Parathyroid adenoma (tissue), 2 donors: ENCODE measurements around the gene HAL.

Experiments
- H2AFZ ChIP-seq: fragments of 300-600 bp; sonication (generic); one replicate; pipeline ENCODE4 v1.7.0; 2017; ENCODE audit warnings: antibody characterized with exemption, mild to moderate bottlenecking
- H3K27ac ChIP-seq: fragments of 300-600 bp; sonication (generic); one replicate; pipeline ENCODE4 v1.7.0; 2017
- H3K27me3 ChIP-seq: fragments of 300-600 bp; sonication (generic); one replicate; pipeline ENCODE4 v1.7.0; 2017; ENCODE audit warnings: low read length; ENCODE audit not compliant: control insufficient read depth, insufficient read depth
- H3K36me3 ChIP-seq: fragments of 300-600 bp; sonication (generic); one replicate; pipeline ENCODE4 v1.7.0; 2017; ENCODE audit warnings: low read length; ENCODE audit not compliant: control insufficient read depth, insufficient read depth
- H3K4me1 ChIP-seq: fragments of 300-600 bp; sonication (generic); one replicate; pipeline ENCODE4 v1.7.0; 2017; ENCODE audit warnings: control low read depth
- H3K4me2 ChIP-seq: fragments of 300-600 bp; sonication (generic); one replicate; pipeline ENCODE4 v1.7.0; 2017; ENCODE audit warnings: low read length
- H3K4me3 ChIP-seq: fragments of 300-600 bp; sonication (generic); one replicate; pipeline ENCODE4 v1.7.0; 2017; ENCODE audit warnings: low read depth, low read length
- H3K79me2 ChIP-seq: fragments of 300-600 bp; sonication (generic); one replicate; pipeline ENCODE4 v1.7.0; 2017; ENCODE audit warnings: control low read depth
- H3K9ac ChIP-seq: fragments of 300-600 bp; sonication (generic); one replicate; pipeline ENCODE4 v1.7.0; 2017; ENCODE audit warnings: mild to moderate bottlenecking
- H3K9me3 ChIP-seq: fragments of 300-600 bp; sonication (generic); one replicate; pipeline ENCODE4 v1.7.0; 2017; ENCODE audit warnings: low read length; ENCODE audit not compliant: control insufficient read depth
- TF ChIP-seq, protein P1 (sequence below): fragments of 300-600 bp; sonication (generic); IDR thresholded peaks from one replicate; pipeline ENCODE4 v1.7.0; 2017; ENCODE audit warnings: antibody characterized with exemption, mild to moderate bottlenecking
- donor health status: primary hyperparathyroidism.

HAL gene

DNA sequence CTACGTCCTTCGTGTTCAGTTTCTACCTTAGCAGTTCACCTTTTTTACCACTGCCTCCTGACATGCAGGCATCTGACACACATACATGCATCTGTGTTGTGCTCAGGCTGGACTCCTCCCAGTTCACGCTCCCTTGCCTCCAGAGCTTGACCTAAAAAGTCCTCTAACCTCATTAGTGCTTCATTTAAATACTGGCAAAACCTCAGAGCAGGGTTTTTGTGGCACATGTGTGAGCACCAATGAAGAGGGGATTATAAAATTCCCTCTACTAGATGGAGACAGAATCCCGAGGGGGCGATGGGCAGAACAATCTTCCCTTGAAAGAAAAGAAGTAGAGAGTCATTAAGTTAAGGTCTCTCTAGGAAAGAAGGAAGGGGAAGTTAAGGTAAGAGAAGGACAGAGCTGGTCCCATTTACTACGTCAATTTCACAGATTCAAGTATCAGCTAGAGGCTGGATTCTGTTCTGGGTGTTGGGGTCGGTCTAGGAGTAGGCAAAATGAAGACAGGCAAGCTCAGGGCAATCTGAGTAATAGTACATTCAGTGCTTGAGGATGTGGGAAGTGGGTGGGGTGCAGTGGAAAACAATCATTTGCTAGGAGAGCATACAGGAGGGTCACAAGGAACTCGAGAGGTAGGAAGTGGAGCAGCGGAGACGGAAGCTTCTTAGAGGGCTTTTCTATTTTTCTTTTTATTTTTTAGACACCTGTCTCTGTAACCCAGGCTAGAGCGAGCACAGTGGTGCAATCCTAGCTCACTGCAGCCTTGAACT lies 7.5 kb downstream of the HAL start:
- no peaks in the 10 kb centered on the region for H3K27me3 ChIP-seq
- no peak overlapping the region for H3K27ac ChIP-seq
- H3K4me1 ChIP-seq = no peaks in the 10 kb centered on the region
- H3K4me3 ChIP-seq = no peak overlapping the region
- H3K36me3 ChIP-seq = no peaks in the 10 kb centered on the region
- H3K4me2 ChIP-seq = no peak overlapping the region
- no peaks in the 10 kb centered on the region for H3K79me2 ChIP-seq
- no peaks in the 10 kb centered on the region for H3K9me3 ChIP-seq
- TF ChIP-seq, protein P1, sequence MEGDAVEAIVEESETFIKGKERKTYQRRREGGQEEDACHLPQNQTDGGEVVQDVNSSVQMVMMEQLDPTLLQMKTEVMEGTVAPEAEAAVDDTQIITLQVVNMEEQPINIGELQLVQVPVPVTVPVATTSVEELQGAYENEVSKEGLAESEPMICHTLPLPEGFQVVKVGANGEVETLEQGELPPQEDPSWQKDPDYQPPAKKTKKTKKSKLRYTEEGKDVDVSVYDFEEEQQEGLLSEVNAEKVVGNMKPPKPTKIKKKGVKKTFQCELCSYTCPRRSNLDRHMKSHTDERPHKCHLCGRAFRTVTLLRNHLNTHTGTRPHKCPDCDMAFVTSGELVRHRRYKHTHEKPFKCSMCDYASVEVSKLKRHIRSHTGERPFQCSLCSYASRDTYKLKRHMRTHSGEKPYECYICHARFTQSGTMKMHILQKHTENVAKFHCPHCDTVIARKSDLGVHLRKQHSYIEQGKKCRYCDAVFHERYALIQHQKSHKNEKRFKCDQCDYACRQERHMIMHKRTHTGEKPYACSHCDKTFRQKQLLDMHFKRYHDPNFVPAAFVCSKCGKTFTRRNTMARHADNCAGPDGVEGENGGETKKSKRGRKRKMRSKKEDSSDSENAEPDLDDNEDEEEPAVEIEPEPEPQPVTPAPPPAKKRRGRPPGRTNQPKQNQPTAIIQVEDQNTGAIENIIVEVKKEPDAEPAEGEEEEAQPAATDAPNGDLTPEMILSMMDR = no peak
- H2AFZ ChIP-seq = no peak overlapping the region
- no peak overlapping the region for H3K9ac ChIP-seq

GRCh38 chr12:95986635-95987570 lies 9.2 kb downstream of the HAL start:
- Histone ChIP-seq H3K79me2 (no peaks in the 10 kb centered on the region), H3K9ac (no peak overlapping the region), H3K36me3 (no peaks in the 10 kb centered on the region), H3K27ac (no peak overlapping the region), H3K4me3 (no peak overlapping the region), H3K4me2 (no peak overlapping the region), H2AFZ (no peak overlapping the region), H3K27me3 (no peaks in the 10 kb centered on the region), H3K4me1 (no peaks in the 10 kb centered on the region), H3K9me3 (no peaks in the 10 kb centered on the region)
- TF ChIP-seq, protein P1 = no peak

DNA sequence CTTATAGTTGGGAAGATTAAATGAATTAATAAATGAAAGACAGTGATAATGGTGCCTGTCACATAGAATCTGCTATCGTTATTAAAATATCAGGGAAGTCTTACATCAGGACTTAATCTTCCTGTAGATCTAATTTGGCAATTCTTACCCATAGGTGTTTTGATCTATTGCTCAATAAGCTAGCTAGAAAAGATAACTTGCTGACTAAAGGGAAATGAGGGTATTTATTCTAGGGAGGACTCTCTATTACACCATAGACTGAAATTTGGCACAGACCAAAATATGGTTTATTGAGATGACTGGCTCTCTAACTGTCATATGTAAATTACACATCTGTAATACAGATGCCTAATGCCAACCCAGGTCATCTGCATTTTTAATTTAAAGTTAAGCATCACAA lies 11.5 kb downstream of the HAL start:
- Histone ChIP-seq H3K4me3 (no peak overlapping the region), H3K9me3 (no peaks in the 10 kb centered on the region), H3K27me3 (no peaks in the 10 kb centered on the region), H3K9ac (no peak overlapping the region), H3K27ac (no peak overlapping the region), H3K4me1 (no peaks in the 10 kb centered on the region), H3K36me3 (no peaks in the 10 kb centered on the region), H3K79me2 (no peaks in the 10 kb centered on the region), H2AFZ (no peak overlapping the region), H3K4me2 (no peak overlapping the region)
- TF ChIP-seq, protein P1 = no peak

DNA sequence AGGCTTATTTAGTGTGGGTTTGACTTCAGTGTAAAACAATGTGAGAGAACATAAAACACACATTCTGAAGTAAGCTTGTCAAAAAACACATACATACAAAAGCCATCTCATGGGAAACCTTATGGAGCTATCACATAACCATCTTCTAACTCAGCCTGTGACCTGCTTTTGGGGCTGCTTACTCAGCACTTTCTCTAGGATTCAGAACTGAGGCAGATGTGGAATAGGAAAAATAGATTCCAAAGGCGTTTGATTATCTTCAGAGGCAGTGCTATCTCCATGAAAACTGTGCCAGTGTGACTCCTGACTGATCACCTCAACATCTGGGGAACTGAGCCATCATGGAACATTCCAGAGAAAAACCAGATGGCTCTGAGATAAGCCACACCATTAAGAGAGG lies 13.5 kb downstream of the HAL start:
- no peak overlapping the region for H3K4me3 ChIP-seq
- no peaks in the 10 kb centered on the region for H3K36me3 ChIP-seq
- H3K9ac ChIP-seq = no peak overlapping the region
- H3K79me2 ChIP-seq = no peaks in the 10 kb centered on the region
- no peaks in the 10 kb centered on the region for H3K27me3 ChIP-seq
- H2AFZ ChIP-seq = no peak overlapping the region
- H3K9me3 ChIP-seq = no peaks in the 10 kb centered on the region
- no peaks in the 10 kb centered on the region for H3K4me1 ChIP-seq
- H3K4me2 ChIP-seq = no peak overlapping the region
- no peak overlapping the region for H3K27ac ChIP-seq
- TF ChIP-seq, protein P1 = no peak
